Cortex of kidney (tissue), 1 donor: ENCODE results near the gene RIPK4.
"Not testable (repeated sequence)": the region's sequence is repeated elsewhere in the genome, so short reads cannot be mapped to it uniquely, and the experiment has no call there.

ENCODE experiments used
- DNase-seq: peaks from one replicate; lab custom pipeline; 2025; lab: John Stamatoyannopoulos, UW

RIPK4 gene

GRCh38 chr21:41714299-41714865 lies 52.5 kb downstream of the RIPK4 start:
- not testable (repeated sequence) for DNase-seq

- no peak for DNase-seq
These were observed 53.2 kb downstream of the RIPK4 start for GRCh38 chr21:41713495-41714281.

GRCh38 chr21:41712730-41713129 lies 54.1 kb downstream of the RIPK4 start:
- no peak for DNase-seq

- no peak for DNase-seq
These were observed 54.7 kb downstream of the RIPK4 start for GRCh38 chr21:41712201-41712600.

GRCh38 chr21:41711416-41712007 lies 55.3 kb downstream of the RIPK4 start:
- DNase-seq = no peak

- DNase-seq = no peak
These were observed 56.1 kb downstream of the RIPK4 start for GRCh38 chr21:41710823-41711160.

GRCh38 chr21:41709965-41710822 lies 56.7 kb downstream of the RIPK4 start:
- no peak for DNase-seq

- DNase-seq = no peak
These were observed 57.7 kb downstream of the RIPK4 start for GRCh38 chr21:41709166-41709565.

GRCh38 chr21:41707960-41708330 lies 58.9 kb downstream of the RIPK4 start:
- no peak for DNase-seq

GRCh38 chr21:41707231-41707959 lies 59.5 kb downstream of the RIPK4 start:
- no peak for DNase-seq

- no peak for DNase-seq
These were observed 60.2 kb downstream of the RIPK4 start for GRCh38 chr21:41706678-41707077.

GRCh38 chr21:41706263-41706639 lies 60.6 kb downstream of the RIPK4 start:
- no peak for DNase-seq

GRCh38 chr21:41705546-41706262 lies 61.1 kb downstream of the RIPK4 start:
- DNase-seq = no peak

- no peak for DNase-seq
These were observed 62.9 kb downstream of the RIPK4 start for GRCh38 chr21:41703857-41704501.

- DNase-seq = no peak
These were observed 65.1 kb downstream of the RIPK4 start for GRCh38 chr21:41701749-41702148.

GRCh38 chr21:41699311-41699710 lies 67.5 kb downstream of the RIPK4 start:
- no peak for DNase-seq

- no peak for DNase-seq
These were observed 68.8 kb downstream of the RIPK4 start for GRCh38 chr21:41698071-41698470.

GRCh38 chr21:41695513-41695912 lies 71.3 kb downstream of the RIPK4 start:
- DNase-seq = no peak

- not testable (repeated sequence) for DNase-seq
These were observed 72.8 kb downstream of the RIPK4 start for GRCh38 chr21:41694042-41694441.

- DNase-seq = no peak
These were observed 74.7 kb downstream of the RIPK4 start for GRCh38 chr21:41692185-41692565.
